C1 segment of cervical spinal cord (tissue), 14 donors: ENCODE measurements around the gene KLF4.
"Not testable (repeated sequence)": the region's sequence is repeated elsewhere in the genome, so short reads cannot be mapped to it uniquely, and the experiment has no call there.

ENCODE experiments used
- DNase-seq, 14 donors: peaks; one replicate each; lab custom pipeline; 2025; lab: John Stamatoyannopoulos, UW

Gene KLF4

GRCh38 chr9:107489687-107490605 is at the start of gene KLF4:
Gene KLF4, minus strand, starts transcription at chr9:107489769. Its CDS starts 597 bp downstream, at chr9:107489172.
- peak; percentile 12 to 84 (median 67) for DNase-seq

- DNase-seq, result no peak
These were observed 46.9 kb upstream of the KLF4 start for GRCh38 chr9:107536462-107536861.

DNA sequence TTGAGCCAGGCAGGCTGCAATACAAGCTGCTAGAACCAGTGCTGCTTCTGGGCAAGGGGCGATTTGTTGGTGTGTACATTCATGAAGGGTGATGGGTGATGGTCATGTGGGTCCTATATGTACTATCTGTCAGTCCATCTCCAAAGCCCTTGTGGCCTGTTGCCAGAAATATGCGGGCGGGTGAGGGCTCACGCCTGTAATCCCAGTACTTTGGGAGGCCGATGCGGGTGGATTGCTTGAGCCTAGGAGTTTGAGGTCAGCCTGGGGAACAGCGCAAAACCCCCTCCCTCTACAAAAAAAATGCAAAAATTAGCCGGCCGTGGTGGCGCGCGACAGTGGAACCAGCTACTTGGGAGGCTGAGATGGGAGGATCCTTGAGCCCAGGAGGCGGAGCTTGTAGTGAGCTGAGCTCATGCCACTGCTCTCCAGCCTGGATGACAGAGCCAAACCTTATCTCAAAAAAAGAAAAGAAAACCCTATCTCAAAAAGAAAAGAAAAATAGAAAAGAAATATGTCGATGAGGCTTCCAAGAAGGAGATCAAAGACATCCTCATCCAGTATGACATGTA is 45.0 kb upstream of the KLF4 start:
- DNase-seq, result no peak

GRCh38 chr9:107530679-107531078 is 41.1 kb upstream of the KLF4 start:
- DNase-seq, result no peak

GRCh38 chr9:107528686-107529085 is 39.1 kb upstream of the KLF4 start:
- DNase-seq, result no peak

GRCh38 chr9:107523539-107523938 is 34.0 kb upstream of the KLF4 start:
- no peak for DNase-seq

GRCh38 chr9:107520186-107520585 is 30.6 kb upstream of the KLF4 start:
- no peak for DNase-seq

DNA sequence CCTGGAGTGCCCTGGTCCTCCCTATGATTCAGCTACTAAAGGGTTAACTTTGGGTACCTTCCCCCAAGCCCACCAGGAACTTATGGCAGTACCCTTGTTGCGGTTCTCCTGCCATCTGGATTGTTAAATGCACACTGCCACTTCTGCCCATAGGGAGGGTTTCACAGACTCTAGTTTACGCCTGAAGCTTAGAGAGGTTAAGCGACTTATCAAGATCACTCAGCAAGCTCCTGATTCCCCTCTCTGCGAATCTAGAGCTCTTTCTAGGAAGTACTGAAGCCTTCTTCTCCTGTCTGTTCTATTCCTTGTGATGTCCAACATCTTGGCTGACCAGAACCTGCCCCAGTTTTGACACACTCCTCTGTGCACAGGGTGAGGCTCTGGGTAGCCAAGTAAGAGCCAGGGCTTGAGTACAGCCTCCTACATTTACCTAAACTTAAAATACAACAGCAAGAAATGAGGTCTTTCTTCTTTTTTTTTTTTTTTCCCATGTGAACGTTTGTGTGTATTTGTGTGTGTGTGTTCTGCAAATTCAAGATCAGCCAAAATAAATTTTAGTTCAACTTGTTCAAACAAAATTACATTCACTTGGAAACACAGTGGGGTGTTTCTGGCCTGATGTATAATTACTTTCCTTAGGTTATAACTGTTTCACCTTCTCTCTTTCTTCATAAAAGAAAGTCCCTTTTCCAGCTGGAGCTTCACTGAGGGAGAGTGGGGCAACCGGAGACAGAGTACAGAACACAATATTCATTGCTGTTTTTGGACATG is 28.7 kb upstream of the KLF4 start:
- DNase-seq, result no peak

DNA sequence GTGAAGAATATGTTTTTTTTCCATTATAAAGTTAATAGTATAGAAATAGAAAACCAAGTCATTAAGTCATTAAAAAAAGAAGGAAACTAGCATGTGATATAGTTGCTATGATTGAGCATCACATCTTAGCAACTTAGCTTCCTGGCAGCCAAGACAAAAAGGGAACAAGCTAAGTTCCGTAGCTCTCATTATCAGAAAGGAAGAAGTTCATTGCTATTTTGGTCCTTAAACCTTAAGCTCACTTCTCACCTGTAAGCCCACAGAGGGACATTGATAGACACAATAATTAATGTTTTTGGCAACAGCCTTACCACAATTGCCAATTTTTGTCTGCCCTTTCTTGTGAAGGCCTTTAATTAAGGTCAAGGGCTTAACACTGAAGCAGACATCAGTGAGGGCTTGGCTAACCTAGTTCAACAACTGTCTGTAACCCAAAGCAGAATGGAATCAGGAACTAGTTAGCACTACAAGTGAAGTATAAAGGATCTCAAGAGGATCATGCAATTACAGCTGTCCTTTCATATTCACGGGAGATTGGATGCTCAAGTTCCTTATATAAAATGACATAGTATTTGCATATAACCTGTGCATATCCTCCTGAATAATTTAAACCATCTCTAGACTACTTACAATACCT is 24.0 kb upstream of the KLF4 start:
- DNase-seq, result no peak

DNA sequence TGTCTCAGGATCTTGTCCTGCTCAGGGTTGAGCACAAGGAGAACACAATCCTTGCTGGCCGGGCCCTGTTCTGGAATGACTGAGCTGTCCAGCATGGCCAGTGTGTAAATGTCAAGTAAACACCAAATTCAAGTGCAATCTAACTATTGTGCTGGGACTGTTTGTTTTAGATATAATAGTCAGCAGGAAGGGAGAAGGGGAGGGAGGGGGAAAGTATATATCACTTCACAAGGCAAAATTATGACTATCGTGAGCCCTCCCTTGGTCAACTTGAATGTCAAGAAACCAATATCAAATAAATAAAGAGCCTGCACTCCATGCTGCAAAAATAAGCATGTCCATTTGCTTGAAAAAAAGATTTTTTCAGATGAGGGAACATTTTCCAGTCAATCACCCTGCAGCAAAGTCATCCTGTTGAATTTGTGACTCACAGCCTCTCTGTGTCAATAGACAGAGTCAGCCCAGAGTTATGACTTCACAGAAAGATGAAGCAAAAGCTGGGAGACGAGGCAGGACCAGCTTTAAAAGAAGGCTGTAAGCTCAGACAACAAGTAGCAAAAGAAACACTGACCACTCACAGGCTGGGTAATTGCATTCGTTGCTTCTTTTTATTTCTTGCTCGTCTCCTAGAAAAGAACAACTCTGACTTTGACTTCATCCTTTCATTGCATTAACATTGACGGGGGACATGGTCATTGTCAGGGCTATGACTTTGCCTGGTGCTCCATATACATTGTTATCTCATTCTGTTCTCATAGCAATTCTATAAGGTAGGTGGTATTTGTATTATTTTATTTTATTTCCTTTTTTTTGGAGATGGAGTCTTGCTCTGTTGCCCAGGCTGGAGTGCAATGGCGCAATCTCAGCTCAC is 15.3 kb upstream of the KLF4 start:
- peak in 2 of 14 donors; percentile 1 to 7 for DNase-seq

DNA sequence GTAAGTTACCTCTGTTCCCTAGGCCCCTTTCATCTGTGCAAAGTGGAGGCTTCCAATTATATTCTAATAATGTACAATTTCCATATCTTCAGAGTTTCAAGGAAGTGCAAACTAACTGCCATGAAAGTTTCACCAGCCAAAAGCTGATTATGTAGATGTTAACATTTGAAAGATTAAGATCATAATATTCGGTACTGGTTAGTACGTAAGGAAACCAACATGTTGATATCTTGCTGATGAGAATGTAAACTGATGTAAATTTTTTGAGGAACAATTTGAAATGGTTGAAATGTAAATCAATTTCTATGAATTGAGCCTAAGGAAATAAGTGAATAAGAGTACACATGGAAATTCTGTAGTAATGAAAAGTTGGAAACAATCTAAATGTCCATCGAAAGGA is 12.9 kb upstream of the KLF4 start:
- DNase-seq, result no peak

- not testable (repeated sequence) for DNase-seq
These were observed 11.0 kb upstream of the KLF4 start for GRCh38 chr9:107500421-107501200.

DNA sequence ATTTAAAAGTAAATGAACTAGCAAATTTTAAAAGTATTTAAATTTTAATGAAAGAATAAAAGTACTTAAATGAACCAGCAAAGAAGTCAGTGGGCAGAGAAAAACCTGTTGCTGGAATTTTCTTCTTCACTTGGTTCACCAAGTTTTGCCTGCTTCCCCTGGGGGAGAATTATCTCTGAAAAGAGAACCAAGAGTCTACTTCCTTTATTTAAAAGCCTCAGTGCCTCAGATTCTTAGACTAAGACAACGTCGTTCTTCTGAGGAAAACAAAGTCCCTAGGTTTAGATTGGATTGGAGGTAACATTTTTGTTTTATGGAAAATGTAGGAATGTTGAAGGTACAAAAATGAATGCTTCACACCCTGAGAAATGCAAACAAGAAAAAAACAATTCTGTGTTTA is 7.4 kb upstream of the KLF4 start:
- DNase-seq, result no peak

DNA sequence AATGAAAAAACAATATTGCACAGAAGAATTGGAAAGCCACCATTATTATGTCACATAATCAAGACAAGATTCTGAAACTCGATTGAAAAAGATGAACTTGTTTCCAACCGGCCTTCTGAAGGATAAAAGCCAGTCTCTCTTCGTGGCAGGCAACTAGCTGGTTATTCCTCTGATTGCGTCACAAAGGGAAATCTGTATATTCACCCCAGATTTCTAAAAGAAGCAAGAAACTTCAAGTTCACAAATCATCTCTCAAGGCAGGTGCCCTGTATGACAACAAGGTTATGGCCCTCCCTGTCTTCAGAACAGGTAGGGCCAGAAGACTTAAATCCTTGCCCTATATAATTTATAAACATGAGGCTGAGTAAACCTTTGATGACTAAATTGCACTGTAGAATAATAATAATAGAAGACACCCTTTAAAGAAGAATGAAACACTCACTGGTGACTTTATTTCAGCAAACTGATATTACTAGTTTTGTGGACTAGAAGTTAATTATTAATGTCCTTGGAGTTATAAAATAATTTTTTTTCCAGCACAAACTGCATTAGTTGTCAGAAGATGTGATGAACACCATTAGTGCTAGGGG is 2.9 kb upstream of the KLF4 start:
- DNase-seq, result no peak

- DNase-seq, result no peak
These were observed 1.8 kb upstream of the KLF4 start for GRCh38 chr9:107491081-107492053.

DNA sequence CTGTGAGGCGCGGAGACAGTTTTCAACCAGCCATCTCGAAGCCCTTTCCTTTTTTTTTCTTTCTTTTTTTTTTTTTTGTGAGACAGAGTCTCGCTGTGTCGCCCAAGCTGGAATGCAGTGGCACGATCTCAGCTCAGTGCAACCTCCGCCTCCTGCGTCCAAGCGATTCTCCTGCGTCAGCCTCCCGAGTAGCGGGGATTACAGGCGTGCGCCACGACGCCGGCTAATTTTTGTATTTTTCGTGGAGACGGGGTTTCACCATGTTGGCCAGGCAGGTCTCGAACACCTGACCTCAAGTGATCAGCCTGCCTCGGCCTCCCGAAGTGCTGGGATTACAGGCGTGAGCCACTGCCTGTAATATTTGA is 1.0 kb upstream of the KLF4 start:
- not testable (repeated sequence) for DNase-seq

GRCh38 chr9:107489144-107489673 is 360 bp downstream of the KLF4 start:
- DNase-seq, result no peak
